Inferior parietal cortex (tissue), 1 donor: Measurements from ENCODE around the gene MTRF1.
A peak's percentile ranks its signal among the peaks of the same experiment; 100 is the strongest.

Experiments used
- DNase-seq: peaks from one replicate; pipeline ENCODE4 v3.0.0-alpha.2; 2016; ENCODE audit errors: extremely low spot score

Gene MTRF1, protein sequence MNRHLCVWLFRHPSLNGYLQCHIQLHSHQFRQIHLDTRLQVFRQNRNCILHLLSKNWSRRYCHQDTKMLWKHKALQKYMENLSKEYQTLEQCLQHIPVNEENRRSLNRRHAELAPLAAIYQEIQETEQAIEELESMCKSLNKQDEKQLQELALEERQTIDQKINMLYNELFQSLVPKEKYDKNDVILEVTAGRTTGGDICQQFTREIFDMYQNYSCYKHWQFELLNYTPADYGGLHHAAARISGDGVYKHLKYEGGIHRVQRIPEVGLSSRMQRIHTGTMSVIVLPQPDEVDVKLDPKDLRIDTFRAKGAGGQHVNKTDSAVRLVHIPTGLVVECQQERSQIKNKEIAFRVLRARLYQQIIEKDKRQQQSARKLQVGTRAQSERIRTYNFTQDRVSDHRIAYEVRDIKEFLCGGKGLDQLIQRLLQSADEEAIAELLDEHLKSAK

GRCh38 chr13:41263261-41263971, at the start of gene MTRF1:
Gene MTRF1, minus strand, starts transcription at chr13:41263576. Its CDS starts 2,669 bp downstream, at chr13:41260907.
- DNase-seq = peak; percentile 96

DNA sequence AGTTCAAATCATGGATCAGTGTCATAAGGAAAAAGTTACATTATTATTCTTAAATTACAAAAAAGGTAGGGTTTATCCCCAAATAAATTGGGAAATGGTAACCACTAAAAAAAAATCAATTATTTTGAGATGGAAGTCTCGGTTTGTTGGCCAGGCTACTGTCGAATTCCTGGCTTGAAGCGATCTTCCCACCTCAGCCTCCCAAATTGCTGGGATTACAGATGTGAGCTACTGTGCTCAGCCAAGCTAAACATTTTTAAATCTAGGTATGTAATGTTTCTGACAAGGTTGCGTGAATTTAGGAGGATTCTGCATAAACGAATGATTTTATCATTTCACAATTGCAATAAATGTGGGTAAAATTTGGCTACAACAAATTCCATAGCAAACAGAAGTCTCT, 49.7 kb upstream of the MTRF1 start:
- DNase-seq = no peak

GRCh38 chr13:41312176-41312500, 48.8 kb upstream of the MTRF1 start:
- no peak for DNase-seq

- DNase-seq = peak; percentile 44
Measured at GRCh38 chr13:41311406-41312175, 48.2 kb upstream of the MTRF1 start.

- peak; percentile 92 for DNase-seq
Measured at GRCh38 chr13:41310963-41311405, 47.6 kb upstream of the MTRF1 start, which contains the start of gene NAA16. Gene NAA16, plus strand, starts transcription at chr13:41311267. Its CDS starts 262 bp downstream, at chr13:41311529.

- DNase-seq = no peak
Measured at GRCh38 chr13:41307884-41308640, 44.7 kb upstream of the MTRF1 start.

GRCh38 chr13:41306271-41307145, 43.1 kb upstream of the MTRF1 start:
- DNase-seq = no peak

DNA sequence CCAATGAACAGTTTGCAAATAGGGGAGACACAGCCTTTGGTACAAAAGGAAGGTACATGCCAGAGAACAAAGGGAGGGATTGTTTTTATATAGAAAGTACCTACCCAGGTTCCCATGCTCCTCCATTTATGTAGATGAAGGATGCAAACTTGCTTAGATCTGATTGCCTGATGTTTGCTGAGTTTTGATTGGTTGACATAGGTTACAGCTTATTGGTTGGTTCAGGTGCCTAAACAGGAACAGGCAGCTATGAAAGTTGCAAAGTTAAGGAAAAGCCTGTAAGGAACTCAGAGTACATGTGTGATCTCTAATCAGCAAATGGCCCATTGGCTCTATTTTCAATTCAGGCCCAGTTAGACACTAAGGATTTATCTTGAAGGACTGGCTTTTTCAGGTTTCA, 41.2 kb upstream of the MTRF1 start:
- DNase-seq = no peak

GRCh38 chr13:41302743-41303142, 39.4 kb upstream of the MTRF1 start:
- DNase-seq = no peak

GRCh38 chr13:41299316-41300094, 36.1 kb upstream of the MTRF1 start:
- no peak for DNase-seq

DNA sequence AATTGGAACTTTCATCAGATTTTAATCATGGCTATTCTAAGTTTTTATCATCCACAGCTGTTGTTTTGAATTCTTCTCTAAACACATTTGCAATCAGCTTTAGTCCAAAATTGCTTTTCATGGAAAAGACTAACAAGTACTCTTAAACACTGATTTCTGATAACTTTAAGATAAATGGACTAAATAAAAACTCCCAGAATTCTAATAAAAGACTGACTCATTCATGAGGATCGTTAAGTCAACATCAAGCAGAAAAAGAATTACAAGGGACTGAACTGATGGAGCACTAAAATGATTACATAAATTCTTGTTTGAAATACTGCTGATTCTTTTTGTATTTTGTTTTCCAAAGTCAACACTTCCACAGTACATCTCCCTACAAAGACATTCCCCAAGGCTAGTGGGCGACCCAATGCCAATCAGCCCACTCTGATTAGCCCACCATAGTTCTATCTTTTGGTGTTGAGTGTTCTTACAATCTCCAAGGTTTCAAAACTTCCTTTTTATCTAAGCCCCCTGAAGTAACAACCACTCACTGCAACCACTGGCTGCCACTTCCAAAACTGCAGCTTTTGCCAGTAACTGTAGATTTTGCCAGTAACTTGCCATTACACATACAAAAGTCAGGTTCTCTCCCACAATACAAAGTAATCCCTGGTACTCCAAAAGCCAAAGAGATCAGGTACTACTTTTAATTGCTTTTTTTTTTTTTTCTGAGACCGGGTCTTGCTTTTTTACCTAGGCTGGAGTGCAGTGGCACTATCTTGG, 33.7 kb upstream of the MTRF1 start:
- no peak for DNase-seq

DNA sequence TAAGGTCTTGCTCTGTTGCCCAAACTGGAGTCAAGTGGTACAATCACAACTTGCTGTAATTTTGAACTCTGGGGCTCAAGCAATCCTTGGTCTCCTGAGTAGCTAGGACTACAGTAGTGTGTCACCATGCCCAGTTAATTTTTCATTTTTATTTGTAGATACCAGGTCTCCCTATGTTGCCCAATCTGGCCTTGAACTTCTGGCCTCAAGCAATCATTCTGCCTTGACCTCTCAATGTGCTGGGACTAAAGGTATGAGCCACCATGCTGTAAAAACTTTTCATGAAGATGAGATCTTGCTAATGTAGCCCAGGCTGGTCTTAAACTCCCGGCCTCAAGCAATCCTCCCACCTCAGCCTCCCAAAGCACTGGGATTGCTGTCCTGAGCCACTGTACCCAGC, 32.6 kb upstream of the MTRF1 start:
- DNase-seq = no peak

GRCh38 chr13:41294914-41295313, 31.5 kb upstream of the MTRF1 start:
- DNase-seq = no peak

GRCh38 chr13:41293272-41293671, 29.9 kb upstream of the MTRF1 start:
- DNase-seq = no peak

DNA sequence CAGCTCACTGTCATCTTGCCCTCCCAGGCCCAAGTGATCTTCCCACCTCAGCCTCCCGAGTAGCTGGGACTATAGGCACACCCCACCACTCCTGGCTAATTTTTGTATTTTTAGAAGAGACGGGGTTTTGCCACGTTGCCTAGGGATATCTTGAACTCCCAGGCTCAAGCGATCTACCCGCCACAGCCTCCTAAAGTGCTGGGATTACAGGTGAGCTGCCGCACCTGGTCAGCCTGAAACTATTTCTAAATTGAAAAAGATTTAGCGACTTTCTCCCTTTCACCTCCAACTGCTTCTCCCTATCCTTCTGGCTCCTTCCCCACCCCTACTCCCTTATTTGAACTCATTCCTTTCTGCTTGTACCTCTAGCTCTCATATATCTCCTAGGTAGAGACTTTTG, 27.9 kb upstream of the MTRF1 start:
- no peak for DNase-seq

- DNase-seq = no peak
Measured at GRCh38 chr13:41289463-41289881, 26.1 kb upstream of the MTRF1 start.

DNA sequence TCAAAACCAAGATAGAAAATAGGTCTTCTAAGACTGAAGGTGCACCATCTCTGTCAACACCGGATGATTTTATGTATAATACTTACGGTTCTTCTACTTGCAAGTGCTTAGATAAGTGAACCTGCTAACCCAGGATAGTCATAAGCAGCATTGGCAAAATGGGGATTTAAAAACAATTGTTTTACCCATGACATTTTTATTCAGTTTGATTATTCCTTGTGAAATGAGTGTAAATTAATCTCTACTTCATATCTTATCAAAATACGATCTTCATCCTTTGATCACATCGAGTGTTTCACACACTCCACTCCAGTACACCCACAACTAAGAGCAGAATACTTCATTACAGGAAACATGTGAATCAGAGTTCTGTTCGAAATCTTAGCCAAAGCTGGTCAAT, 23.0 kb upstream of the MTRF1 start:
- DNase-seq = no peak

- DNase-seq = no peak
Measured at GRCh38 chr13:41284512-41285288, 21.3 kb upstream of the MTRF1 start.
